Muscle layer of colon (tissue), 2 donors: ENCODE measurements around the gene MORC4.

Source experiments
- H3K27ac ChIP-seq: one replicate; pipeline ENCODE4 v1.7.0; 2013; ENCODE audit warnings: low read depth, mild to moderate bottlenecking, low read length, moderate library complexity
- H3K27me3 ChIP-seq, 2 donors: one replicate each; pipeline ENCODE4 v1.7.0; 2013; ENCODE audit warnings: low read length in 2 of 2, mild to moderate bottlenecking in 2 of 2; ENCODE audit not compliant: insufficient read depth in 2 of 2, control insufficient read depth in 1 of 2
- H3K36me3 ChIP-seq: one replicate; pipeline ENCODE4 v1.7.0; 2013; ENCODE audit warnings: mild to moderate bottlenecking, low read length; ENCODE audit not compliant: insufficient read depth
- H3K4me1 ChIP-seq: one replicate; pipeline ENCODE4 v1.7.0; 2013; ENCODE audit warnings: mild to moderate bottlenecking, low read length; ENCODE audit not compliant: insufficient read depth
- H3K4me3 ChIP-seq, 2 donors: one replicate each; pipeline ENCODE4 v1.7.0; 2013; ENCODE audit warnings: low read length in 2 of 2, low read depth in 1 of 2, mild to moderate bottlenecking in 1 of 2, moderate library complexity in 1 of 2
- H3K9ac ChIP-seq: one replicate; pipeline ENCODE4 v1.7.0; 2013; ENCODE audit warnings: low read length
- H3K9me3 ChIP-seq: one replicate; pipeline ENCODE4 v1.7.0; 2013; ENCODE audit warnings: mild to moderate bottlenecking, low read length
- donor health status: abdominal sarcoma.
- donor health status: Adenocarcinoma of cecum.

The MORC4 gene

DNA sequence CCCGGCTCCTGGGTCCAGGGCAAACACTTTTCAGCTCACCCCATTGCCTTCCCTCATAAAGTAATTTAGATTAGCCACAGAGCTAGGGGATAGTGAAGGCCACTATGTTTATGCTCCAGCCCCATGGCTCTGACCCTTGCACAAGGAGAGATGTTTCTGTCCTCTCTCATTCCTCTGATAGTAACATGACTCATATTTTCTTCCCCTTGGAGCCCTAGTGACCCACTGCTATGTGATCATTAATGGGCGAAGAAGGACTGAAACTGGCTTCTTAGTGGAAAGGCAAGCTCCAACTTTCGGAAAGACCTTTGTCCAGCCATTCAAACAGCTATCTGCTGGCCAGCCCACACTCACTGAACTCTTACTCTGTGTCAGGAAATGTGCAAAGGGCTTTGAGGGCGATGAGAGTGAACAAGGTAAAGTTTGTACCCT is 67.5 kb downstream of the MORC4 start:
- Histone ChIP-seq H3K27me3 (peaks cover 0 to 2% of the 10 kb centered on the region in 2 donors), H3K36me3 (no peaks in the 10 kb centered on the region), H3K27ac (no peak overlapping the region), H3K4me3 (no peak overlapping the region), H3K9ac (no peak overlapping the region), H3K9me3 (no peaks in the 10 kb centered on the region), H3K4me1 (no peaks in the 10 kb centered on the region)

GRCh38 chrX:106931831-106932491 is 68.1 kb downstream of the MORC4 start:
- Histone ChIP-seq H3K9me3 (no peaks in the 10 kb centered on the region), H3K4me1 (no peaks in the 10 kb centered on the region), H3K9ac (no peak overlapping the region), H3K27me3 (no peaks in the 10 kb centered on the region), H3K36me3 (no peaks in the 10 kb centered on the region), H3K27ac (no peak overlapping the region), H3K4me3 (no peak overlapping the region)

DNA sequence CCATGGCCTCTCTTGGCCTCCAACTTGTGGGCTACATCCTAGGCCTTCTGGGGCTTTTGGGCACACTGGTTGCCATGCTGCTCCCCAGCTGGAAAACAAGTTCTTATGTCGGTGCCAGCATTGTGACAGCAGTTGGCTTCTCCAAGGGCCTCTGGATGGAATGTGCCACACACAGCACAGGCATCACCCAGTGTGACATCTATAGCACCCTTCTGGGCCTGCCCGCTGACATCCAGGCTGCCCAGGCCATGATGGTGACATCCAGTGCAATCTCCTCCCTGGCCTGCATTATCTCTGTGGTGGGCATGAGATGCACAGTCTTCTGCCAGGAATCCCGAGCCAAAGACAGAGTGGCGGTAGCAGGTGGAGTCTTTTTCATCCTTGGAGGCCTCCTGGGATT is 71.8 kb downstream of the MORC4 start:
- Histone ChIP-seq H3K9me3 (no peaks in the 10 kb centered on the region), H3K36me3 (no peaks in the 10 kb centered on the region), H3K9ac (no peak overlapping the region), H3K4me1 (no peaks in the 10 kb centered on the region), H3K27me3 (no peaks in the 10 kb centered on the region), H3K4me3 (no peak overlapping the region), H3K27ac (no peak overlapping the region)

GRCh38 chrX:106927700-106928099 is 72.3 kb downstream of the MORC4 start:
- no peak overlapping the region for H3K4me3 ChIP-seq
- no peaks in the 10 kb centered on the region for H3K36me3 ChIP-seq
- H3K4me1 ChIP-seq: no peaks in the 10 kb centered on the region
- no peaks in the 10 kb centered on the region for H3K9me3 ChIP-seq
- no peaks in the 10 kb centered on the region for H3K27me3 ChIP-seq
- H3K9ac ChIP-seq: no peak overlapping the region
- no peak overlapping the region for H3K27ac ChIP-seq

DNA sequence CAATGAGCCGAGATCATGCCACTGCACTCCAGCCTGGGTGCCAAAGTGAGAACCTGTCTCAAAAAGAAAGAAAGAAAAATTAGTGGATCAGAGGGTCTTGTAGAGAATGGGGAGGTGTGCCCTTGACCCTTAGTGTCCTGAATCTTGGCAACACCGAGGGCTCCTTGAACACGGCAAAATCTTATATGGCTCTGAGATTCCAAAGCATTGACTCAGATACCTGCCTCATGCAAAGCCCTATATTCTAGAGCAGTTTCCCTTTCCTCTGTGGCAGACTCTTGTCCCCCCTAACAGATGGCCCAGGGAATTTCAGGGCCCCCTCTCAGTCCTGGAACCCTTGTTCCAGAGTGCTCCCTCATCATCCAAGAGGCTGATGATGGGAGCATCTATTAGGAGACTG is 73.0 kb downstream of the MORC4 start:
- Histone ChIP-seq H3K9ac (no peak overlapping the region), H3K9me3 (no peaks in the 10 kb centered on the region), H3K4me1 (no peaks in the 10 kb centered on the region), H3K4me3 (no peak overlapping the region), H3K36me3 (no peaks in the 10 kb centered on the region), H3K27me3 (no peaks in the 10 kb centered on the region), H3K27ac (no peak overlapping the region)

- no peak overlapping the region for H3K9ac ChIP-seq
- no peak overlapping the region for H3K4me3 ChIP-seq
- no peaks in the 10 kb centered on the region for H3K4me1 ChIP-seq
- no peaks in the 10 kb centered on the region for H3K9me3 ChIP-seq
- H3K27ac ChIP-seq: no peak overlapping the region
- no peaks in the 10 kb centered on the region for H3K27me3 ChIP-seq
- H3K36me3 ChIP-seq: no peaks in the 10 kb centered on the region
These were observed 78.4 kb downstream of the MORC4 start for GRCh38 chrX:106921637-106922036.

GRCh38 chrX:106919932-106920452 is 80.0 kb downstream of the MORC4 start, which contains the start of gene CLDN2:
CLDN2 (plus strand) TSS chrX:106920402; CDS start chrX:106928229, 7,827 bp downstream.
- Histone ChIP-seq H3K36me3 (no peaks in the 10 kb centered on the region), H3K9ac (no peak within 1 kb of the TSS), H3K4me1 (no peaks in the 10 kb centered on the region), H3K9me3 (no peaks in the 10 kb centered on the region), H3K27ac (no peak within 1 kb of the TSS), H3K4me3 (no peak within 1 kb of the TSS), H3K27me3 (no peaks in the 10 kb centered on the region)

DNA sequence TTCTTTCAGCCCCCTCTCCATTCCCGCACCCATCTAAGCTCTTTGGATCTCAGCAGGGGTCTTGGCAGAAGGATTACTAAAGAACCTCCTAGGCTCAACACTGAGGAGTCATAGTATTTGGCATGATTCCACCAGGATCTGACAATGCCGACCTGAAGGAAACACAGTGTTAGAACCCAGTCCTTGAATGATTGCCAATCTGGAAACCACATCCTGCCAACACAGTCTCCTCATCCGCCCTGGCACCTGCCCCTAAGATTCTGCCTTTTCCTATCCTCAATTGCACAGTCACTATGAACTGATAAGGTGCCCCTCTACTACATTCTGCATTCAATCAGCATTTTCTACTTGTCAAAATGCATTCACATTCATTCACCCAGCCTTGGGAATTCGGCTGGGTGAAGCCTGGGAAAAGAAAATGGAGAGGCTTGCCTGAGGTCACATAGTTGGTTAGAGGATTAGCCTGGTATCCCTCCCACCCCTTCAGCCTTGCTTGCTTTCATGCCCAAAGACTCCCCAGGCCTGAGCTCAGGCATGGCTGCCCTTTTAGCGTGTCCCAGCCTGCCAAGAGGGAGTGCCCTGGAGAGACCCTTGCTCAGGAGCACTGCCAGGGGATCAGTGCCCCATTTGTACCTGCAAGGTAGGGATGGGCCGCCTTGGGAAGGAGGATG is 82.0 kb downstream of the MORC4 start:
- H3K4me3 ChIP-seq: no peak overlapping the region
- no peaks in the 10 kb centered on the region for H3K36me3 ChIP-seq
- no peak overlapping the region for H3K27ac ChIP-seq
- H3K27me3 ChIP-seq: no peaks in the 10 kb centered on the region
- H3K9me3 ChIP-seq: no peaks in the 10 kb centered on the region
- H3K4me1 ChIP-seq: no peaks in the 10 kb centered on the region
- H3K9ac ChIP-seq: no peak overlapping the region

DNA sequence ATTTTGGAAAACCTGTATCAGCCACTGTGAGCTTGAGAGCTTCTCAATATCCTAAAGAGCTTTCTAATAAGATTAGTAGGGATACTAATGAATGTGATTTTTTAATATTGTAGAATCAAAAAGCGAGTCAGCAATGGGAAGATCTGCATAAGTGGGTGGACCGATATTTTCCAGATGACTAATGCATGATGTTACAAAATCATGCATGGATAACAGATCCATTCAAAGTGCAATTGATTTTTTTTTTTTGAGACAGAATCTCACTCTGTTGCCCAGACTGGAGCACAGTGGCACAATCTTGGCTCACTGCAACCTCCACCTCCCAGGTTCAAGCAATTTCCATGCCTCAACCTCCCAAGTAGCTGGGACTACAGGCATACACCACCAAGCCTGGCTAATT is 87.1 kb downstream of the MORC4 start:
- Histone ChIP-seq H3K4me3 (no peak overlapping the region), H3K36me3 (no peaks in the 10 kb centered on the region), H3K9ac (no peak overlapping the region), H3K27ac (no peak overlapping the region), H3K4me1 (no peaks in the 10 kb centered on the region), H3K27me3 (no peaks in the 10 kb centered on the region), H3K9me3 (no peaks in the 10 kb centered on the region)

DNA sequence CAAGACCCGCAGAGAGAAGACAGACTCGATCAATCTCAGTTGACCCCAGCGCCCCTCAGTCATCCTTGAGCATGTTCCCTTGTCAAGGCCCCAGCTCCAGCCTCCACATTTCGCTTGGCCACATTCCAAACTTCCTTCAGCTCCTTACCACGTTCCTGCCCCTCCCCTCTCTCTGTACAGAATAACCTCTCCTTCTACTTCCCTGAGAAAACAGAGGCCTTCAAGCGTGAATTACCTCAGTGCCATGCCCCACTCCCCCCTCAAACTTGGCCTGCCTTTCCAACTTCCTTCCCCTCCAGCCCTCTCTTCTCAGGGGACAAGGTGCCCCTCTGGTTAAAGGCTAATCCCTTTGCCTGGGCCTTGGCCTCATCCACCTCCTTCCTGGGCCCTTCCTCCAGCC is 93.7 kb downstream of the MORC4 start:
- H3K36me3 ChIP-seq: no peaks in the 10 kb centered on the region
- H3K27ac ChIP-seq: no peak overlapping the region
- H3K4me3 ChIP-seq: no peak overlapping the region
- no peaks in the 10 kb centered on the region for H3K27me3 ChIP-seq
- H3K4me1 ChIP-seq: peaks cover 11% of the 10 kb centered on the region
- H3K9me3 ChIP-seq: no peaks in the 10 kb centered on the region
- no peak overlapping the region for H3K9ac ChIP-seq

DNA sequence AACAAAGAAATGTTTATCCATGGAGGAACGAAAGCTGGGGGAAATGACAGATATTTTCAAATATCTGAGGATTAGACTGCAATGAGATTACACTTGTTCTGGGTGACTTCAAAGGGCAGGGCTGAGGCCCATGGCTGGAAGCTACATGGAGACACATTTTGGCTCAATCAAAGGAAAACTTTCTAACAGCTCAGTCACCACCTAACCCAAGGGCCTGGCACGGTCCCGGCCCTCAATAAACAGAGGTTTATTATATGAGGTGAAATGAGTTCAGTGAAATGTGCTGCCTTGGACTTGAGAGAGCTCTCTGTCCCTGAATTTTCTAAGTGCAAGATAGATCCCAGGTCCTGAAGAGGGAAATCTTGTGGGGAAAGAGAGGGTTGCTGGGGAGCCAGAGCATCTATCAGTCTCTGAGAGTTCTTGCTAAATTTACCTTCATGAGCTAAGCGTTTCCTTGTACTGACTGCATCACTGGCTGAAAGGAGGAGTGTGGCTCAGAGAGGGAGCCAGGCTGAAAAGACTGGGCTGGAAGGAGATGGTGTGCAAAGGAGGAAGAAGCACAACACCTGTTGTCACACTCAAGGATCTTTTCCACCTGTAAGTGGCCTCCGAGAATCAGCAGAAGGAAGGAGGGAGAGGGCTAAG is 94.8 kb downstream of the MORC4 start:
- Histone ChIP-seq H3K9ac (no peak overlapping the region), H3K27me3 (no peaks in the 10 kb centered on the region), H3K4me3 (no peak overlapping the region), H3K9me3 (no peaks in the 10 kb centered on the region), H3K27ac (no peak overlapping the region), H3K36me3 (no peaks in the 10 kb centered on the region), H3K4me1 (peaks cover 11% of the 10 kb centered on the region)
